Keratinocyte (primary cell): Measurements from ENCODE around the gene PRICKLE4. TPM values are rescaled to one million over a fixed set of nuclear protein-coding genes. Genes with fewer than 3 reads are reported as not detected.

Source experiments
- DNase-seq: peaks from one replicate; pipeline ENCODE4 v3.0.0-alpha.2; 2011; ENCODE audit warnings: low read depth, missing footprints, low spot score
- FAIRE-seq: peaks from 2 replicates; lab custom pipeline; 2011; peaks lifted over from hg19 to GRCh38; lab: Jason Lieb, UNC
- H2AFZ ChIP-seq: 2 replicates; pipeline ENCODE4 v1.6.0; 2012; ENCODE audit warnings: low read length, control low read depth, inconsistent platforms; ENCODE audit not compliant: control insufficient read depth
- H3K27ac ChIP-seq: 2 replicates; pipeline ENCODE4 v1.5.1; 2011; ENCODE audit warnings: low read length; ENCODE audit not compliant: control insufficient read depth, insufficient read depth
- H3K27me3 ChIP-seq: 3 replicates; pipeline ENCODE4 v1.6.0; 2011; ENCODE audit warnings: low read length; ENCODE audit not compliant: control insufficient read depth, insufficient read depth; ENCODE audit errors: extremely low read depth
- H3K36me3 ChIP-seq, 2 experiments: 2 replicates in 1 of 2; 3 replicates in 1 of 2; pipeline ENCODE4 v1.5.1; 2011; ENCODE audit warnings: low read length in 2 of 2, mild to moderate bottlenecking in 1 of 2; ENCODE audit not compliant: control insufficient read depth in 2 of 2, insufficient read depth in 2 of 2; ENCODE audit errors: extremely low read depth in 1 of 2
- H3K4me1 ChIP-seq: 3 replicates; pipeline ENCODE4 v1.5.1; 2011; ENCODE audit warnings: low read length; ENCODE audit not compliant: control insufficient read depth, insufficient read depth; ENCODE audit errors: extremely low read depth
- H3K4me2 ChIP-seq: 3 replicates; pipeline ENCODE4 v1.6.0; 2011; ENCODE audit warnings: low read depth, low read length; ENCODE audit not compliant: control insufficient read depth, insufficient read depth; ENCODE audit errors: extremely low read depth
- H3K4me3 ChIP-seq, 3 experiments: fragments of 200-600 bp in 1 of 3; sonication (generic) in 1 of 3; 2 replicates in 2 of 3; 3 replicates in 1 of 3; pipeline ENCODE4 v1.5.1; 2011 to 2016; ENCODE audit warnings: low read length in 3 of 3, mild to moderate bottlenecking in 3 of 3, control low read depth in 2 of 3, inconsistent platforms in 1 of 3, low read depth in 1 of 3, mixed read lengths in 1 of 3, mixed run types in 1 of 3, moderate library complexity in 1 of 3; ENCODE audit not compliant: control insufficient read depth in 2 of 3, insufficient read depth in 2 of 3; ENCODE audit errors: extremely low read depth in 1 of 3
- H3K79me2 ChIP-seq: 2 replicates; pipeline ENCODE4 v1.6.0; 2012; ENCODE audit warnings: low read length; ENCODE audit not compliant: control insufficient read depth, insufficient read depth
- H3K9ac ChIP-seq: 3 replicates; pipeline ENCODE4 v1.6.0; 2011; ENCODE audit warnings: low read length; ENCODE audit not compliant: control insufficient read depth, insufficient read depth; ENCODE audit errors: extremely low read depth
- H3K9me1 ChIP-seq: 3 replicates; pipeline ENCODE4 v1.6.0; 2011; ENCODE audit warnings: low read length; ENCODE audit not compliant: control insufficient read depth, insufficient read depth; ENCODE audit errors: extremely low read depth
- H3K9me3 ChIP-seq: 2 replicates; pipeline ENCODE4 v1.5.1; 2012; ENCODE audit warnings: low read depth, low read length; ENCODE audit not compliant: control insufficient read depth
- H4K20me1 ChIP-seq: 3 replicates; pipeline ENCODE4 v1.6.0; 2011; ENCODE audit warnings: low read length; ENCODE audit not compliant: control insufficient read depth, insufficient read depth; ENCODE audit errors: extremely low read depth
- EZH2 ChIP-seq: IDR thresholded peaks from one replicate; pipeline ENCODE4 v1.6.1; 2012; ENCODE audit warnings: inconsistent platforms, mild to moderate bottlenecking, low read length, moderate library complexity
- dilution Hi-C: fragments of 300-500 bp; cut with MboI; formaldehyde crosslinking; loops from one replicate; pipeline ENCODE4 v1.7.0; 2020; ENCODE audit warnings: low sequenced_read_pairs; ENCODE audit not compliant: extremely low pct_ligation_motif_present
- polyA plus RNA-seq, 5 experiments: library from polyadenylated mRNA; depleted of rRNA in 3 of 5; stranded (reverse) in 3 of 5; stranded (forward) in 1 of 5; unstranded in 1 of 5; fragments of >200 nt; gene quantifications; 1 replicate in 1 of 5; 2 replicates in 3 of 5; 3 replicates in 1 of 5; pipeline versions ENCODE4 v1.2.1 to v1.2.3, GENCODE V29; 2011 to 2012; ENCODE audit warnings: missing spikeins in 2 of 5, low read depth in 1 of 5, low replicate concordance in 1 of 5
- TF ChIP-seq, protein P1 (sequence below), 3 experiments: IDR thresholded peaks in 1 of 3; conservative IDR thresholded peaks in 1 of 3; optimal IDR thresholded peaks in 1 of 3; 2 replicates in 2 of 3; 3 replicates in 1 of 3; pipeline versions ENCODE3 to v1.5.1; 2011; ENCODE audit warnings: low read length in 3 of 3, mild to moderate bottlenecking in 3 of 3, moderate library complexity in 2 of 3, control low read depth in 1 of 3, inconsistent platforms in 1 of 3; ENCODE audit not compliant: insufficient read depth in 2 of 3; ENCODE audit errors: extremely low read depth in 1 of 3

Gene PRICKLE4
- polyA plus RNA-seq, 1 donor (not counting 4 experiments of a cell fraction or from before 2014, with no cell fraction given): 0.13 TPM

DNA sequence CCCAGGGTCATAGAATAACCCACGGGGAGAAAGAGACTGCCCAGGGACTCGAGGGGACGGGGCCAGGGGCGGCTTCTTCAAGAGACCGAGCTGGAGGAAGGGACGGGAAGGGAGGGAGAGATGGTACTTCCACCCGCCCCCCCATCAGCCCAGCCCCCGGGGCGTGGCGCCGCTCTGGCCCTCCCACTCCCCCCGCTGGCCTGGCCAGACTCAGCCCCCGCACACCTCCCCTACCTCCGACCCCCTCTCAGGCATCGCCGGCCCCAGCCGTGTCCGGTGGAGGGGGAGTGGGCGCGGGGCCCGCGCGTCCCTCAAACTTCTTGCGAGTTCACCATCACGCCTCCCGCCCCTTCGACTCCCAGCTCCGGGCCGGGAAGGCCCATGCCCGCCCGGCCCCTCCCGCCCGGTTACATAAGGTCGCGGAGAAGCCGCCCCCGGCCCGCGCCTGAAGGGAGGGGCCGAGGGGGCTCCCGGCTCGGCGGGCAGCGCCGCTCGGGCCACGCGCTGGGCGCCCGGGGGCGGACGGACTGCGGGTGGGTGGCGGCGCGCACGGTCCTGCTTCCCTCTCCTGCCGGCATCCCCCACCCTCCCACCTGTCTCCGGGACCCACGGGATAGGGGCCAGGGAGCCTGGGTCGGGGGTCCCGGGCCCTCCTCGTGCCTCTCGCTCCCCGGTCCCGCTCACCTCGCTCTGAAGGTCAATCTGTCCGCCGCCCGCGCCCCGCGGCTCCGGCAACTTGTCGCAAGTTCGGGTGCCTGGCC is 45.7 kb upstream of the PRICKLE4 start:
- no peaks in the 10 kb centered on the region for H3K9me1 ChIP-seq
- no peaks in the 10 kb centered on the region for H3K79me2 ChIP-seq
- no peak for DNase-seq
- H4K20me1 ChIP-seq: no peaks in the 10 kb centered on the region
- peak overlapping the region; percentile 63 to 80 (median 69) for H3K4me3 ChIP-seq
- H3K36me3 ChIP-seq: no peaks in the 10 kb centered on the region
- no peak for FAIRE-seq
- dilution Hi-C loops: no loop called here
- H3K27me3 ChIP-seq: no peaks in the 10 kb centered on the region
- no peak overlapping the region for H3K27ac ChIP-seq
- TF ChIP-seq, protein P1, sequence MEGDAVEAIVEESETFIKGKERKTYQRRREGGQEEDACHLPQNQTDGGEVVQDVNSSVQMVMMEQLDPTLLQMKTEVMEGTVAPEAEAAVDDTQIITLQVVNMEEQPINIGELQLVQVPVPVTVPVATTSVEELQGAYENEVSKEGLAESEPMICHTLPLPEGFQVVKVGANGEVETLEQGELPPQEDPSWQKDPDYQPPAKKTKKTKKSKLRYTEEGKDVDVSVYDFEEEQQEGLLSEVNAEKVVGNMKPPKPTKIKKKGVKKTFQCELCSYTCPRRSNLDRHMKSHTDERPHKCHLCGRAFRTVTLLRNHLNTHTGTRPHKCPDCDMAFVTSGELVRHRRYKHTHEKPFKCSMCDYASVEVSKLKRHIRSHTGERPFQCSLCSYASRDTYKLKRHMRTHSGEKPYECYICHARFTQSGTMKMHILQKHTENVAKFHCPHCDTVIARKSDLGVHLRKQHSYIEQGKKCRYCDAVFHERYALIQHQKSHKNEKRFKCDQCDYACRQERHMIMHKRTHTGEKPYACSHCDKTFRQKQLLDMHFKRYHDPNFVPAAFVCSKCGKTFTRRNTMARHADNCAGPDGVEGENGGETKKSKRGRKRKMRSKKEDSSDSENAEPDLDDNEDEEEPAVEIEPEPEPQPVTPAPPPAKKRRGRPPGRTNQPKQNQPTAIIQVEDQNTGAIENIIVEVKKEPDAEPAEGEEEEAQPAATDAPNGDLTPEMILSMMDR (optimal IDR thresholded peaks at IDR 0.05 in 1 of 3, IDR thresholded peaks at IDR 0.05 in 1 of 3, conservative IDR thresholded peaks at IDR 0.05 in 1 of 3; ENCODE audit: extremely low read depth in 1 of 3, insufficient read depth in 2 of 3, low read length in 3 of 3): no peak
- TF ChIP-seq EZH2: no peak
- peaks cover 35% of the 10 kb centered on the region for H3K4me1 ChIP-seq
- H3K4me2 ChIP-seq: peak overlapping the region; percentile 54
- H3K9me3 ChIP-seq: no peaks in the 10 kb centered on the region
- peak overlapping the region; percentile 50 for H3K9ac ChIP-seq
- H2AFZ ChIP-seq: peak overlapping the region; percentile 63

DNA sequence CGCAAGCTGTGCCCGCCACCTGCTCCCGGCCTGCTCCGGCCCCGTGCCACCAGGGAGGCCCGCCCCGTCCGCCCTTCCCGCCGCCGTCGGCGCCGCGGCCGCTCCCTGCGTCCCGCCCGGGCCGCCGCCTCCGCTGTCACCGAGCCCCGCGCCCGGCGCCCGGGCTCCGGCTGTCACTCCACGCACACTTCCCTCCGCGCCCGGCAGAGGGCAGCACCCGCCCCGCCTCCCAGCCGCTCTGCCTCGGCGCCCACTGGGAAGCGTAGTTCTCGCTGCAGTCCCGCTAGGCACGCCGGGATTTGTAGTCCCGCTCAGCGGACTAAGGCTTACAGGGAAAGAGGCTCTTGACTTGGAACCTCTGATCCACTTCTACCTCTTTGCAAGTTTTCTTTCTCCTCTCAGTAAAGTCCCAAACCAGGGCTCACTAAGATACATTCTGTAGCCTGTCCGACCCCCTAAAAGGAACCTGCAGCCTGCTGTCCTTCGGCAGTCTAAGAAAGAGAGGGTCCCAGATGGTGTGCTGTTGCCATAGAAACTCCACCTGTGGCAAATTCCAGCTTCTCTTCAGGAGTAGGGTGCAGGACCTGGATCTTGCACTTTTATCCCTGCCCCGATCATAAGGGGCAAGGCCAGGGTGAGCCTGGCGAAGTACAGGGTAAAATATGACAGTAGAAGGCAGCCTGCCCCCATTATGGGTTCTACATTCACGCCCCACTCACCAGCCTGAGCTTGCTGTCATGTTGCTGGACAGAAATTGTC is 45.0 kb upstream of the PRICKLE4 start, which contains the start of gene TFEB:
Gene TFEB, minus strand, starts transcription at position 182 of the 759 bp plus-strand sequence. CDS start 44,395 bp downstream, outside the sequence.
- peak; percentile 73 for FAIRE-seq
- Histone ChIP-seq H3K79me2 (no peaks in the 10 kb centered on the region), H3K27ac (no peak within 1 kb of the TSS), H3K9me1 (no peaks in the 10 kb centered on the region), H3K9ac (peak within 1 kb of the TSS; percentile 50), H3K9me3 (no peaks in the 10 kb centered on the region), H3K36me3 (no peaks in the 10 kb centered on the region), H3K4me2 (peak within 1 kb of the TSS; percentile 58), H3K27me3 (no peaks in the 10 kb centered on the region), H3K4me3 (peak within 1 kb of the TSS; percentile 63 to 80 (median 69)), H4K20me1 (no peaks in the 10 kb centered on the region), H2AFZ (peak within 1 kb of the TSS; percentile 63), H3K4me1 (peaks cover 35% of the 10 kb centered on the region)
- TF ChIP-seq, protein P1 (optimal IDR thresholded peaks at IDR 0.05 in 1 of 3, IDR thresholded peaks at IDR 0.05 in 1 of 3, conservative IDR thresholded peaks at IDR 0.05 in 1 of 3; ENCODE audit: extremely low read depth in 1 of 3, insufficient read depth in 2 of 3, low read length in 3 of 3): peak in 2 of 3 experiments; percentile 71 to 93
- no peak for TF ChIP-seq EZH2
- no peak for DNase-seq
- dilution Hi-C loops: no loop called here
